Colonic mucosa (tissue), 4 donors: Measurements from ENCODE around the gene LRRC53. TPM values are rescaled to one million over a fixed set of nuclear protein-coding genes. Genes with fewer than 3 reads are reported as not detected.

ENCODE experiments used
- DNase-seq: peaks from one replicate; pipeline ENCODE4 v3.0.0-alpha.2; 2020
- H3K27ac ChIP-seq: fragments of 200-600 bp; one replicate; pipeline ENCODE4 v1.8.0; 2021
- H3K27me3 ChIP-seq: fragments of 200-600 bp; one replicate; pipeline ENCODE4 v1.8.0; 2021
- H3K36me3 ChIP-seq: fragments of 200-600 bp; one replicate; pipeline ENCODE4 v1.8.0; 2021
- H3K4me1 ChIP-seq: fragments of 200-600 bp; one replicate; pipeline ENCODE4 v1.8.0; 2021; ENCODE audit warnings: mild to moderate bottlenecking
- H3K4me3 ChIP-seq: fragments of 200-600 bp; one replicate; pipeline ENCODE4 v1.8.0; 2021
- H3K9ac ChIP-seq, 2 donors: one replicate each; pipeline ENCODE4 v1.7.0; 2013; ENCODE audit warnings: control low read depth in 2 of 2, low read depth in 2 of 2, low read length in 2 of 2
- H3K9me3 ChIP-seq: fragments of 200-600 bp; one replicate; pipeline ENCODE4 v1.8.0; 2021
- CTCF ChIP-seq: fragments of 200-600 bp; IDR thresholded peaks from one replicate; pipeline ENCODE4 v1.8.0; 2022; ENCODE audit warnings: antibody characterized with exemption, mild to moderate bottlenecking
- intact Hi-C: fragments of 100-400 bp; cut with DNase I; formaldehyde crosslinking; loops from one replicate; pipeline ENCODE4 v1.14.1; 2022
- total RNA-seq, 2 donors: library from RNA; stranded (reverse); fragmentation: NEBNext Ultra II Directional in 1 of 2; extraction: Animal tissue kit (Norgen Biotek cat#: 25700) in 1 of 2; gene quantifications; one replicate each; pipeline ENCODE4 v1.2.1, GENCODE V29; 2021
- donor health status: healthy.
- donor health status: DM: no; HTN: no; CAD: no.
- donor health status: DM: no; HTN: no; CAD: no.

The LRRC53 gene
- total RNA-seq, 2 donors from 2014 or later: 0.07 TPM; not detected in 1

- Histone ChIP-seq H3K4me3 (no peak overlapping the region), H3K36me3 (no peaks in the 10 kb centered on the region), H3K27me3 (no peaks in the 10 kb centered on the region), H3K4me1 (no peaks in the 10 kb centered on the region), H3K9ac (no peak overlapping the region), H3K27ac (no peak overlapping the region), H3K9me3 (no peaks in the 10 kb centered on the region)
- no peak for TF ChIP-seq CTCF
- intact Hi-C loops: no loop called here
- no peak for DNase-seq
These were observed 86.0 kb downstream of the LRRC53 start for GRCh38 chr1:74426208-74426937.

GRCh38 chr1:74425676-74426075 lies 86.7 kb downstream of the LRRC53 start:
- Histone ChIP-seq H3K27ac (no peak overlapping the region), H3K4me3 (no peak overlapping the region)
- intact Hi-C loops: no loop called here

DNA sequence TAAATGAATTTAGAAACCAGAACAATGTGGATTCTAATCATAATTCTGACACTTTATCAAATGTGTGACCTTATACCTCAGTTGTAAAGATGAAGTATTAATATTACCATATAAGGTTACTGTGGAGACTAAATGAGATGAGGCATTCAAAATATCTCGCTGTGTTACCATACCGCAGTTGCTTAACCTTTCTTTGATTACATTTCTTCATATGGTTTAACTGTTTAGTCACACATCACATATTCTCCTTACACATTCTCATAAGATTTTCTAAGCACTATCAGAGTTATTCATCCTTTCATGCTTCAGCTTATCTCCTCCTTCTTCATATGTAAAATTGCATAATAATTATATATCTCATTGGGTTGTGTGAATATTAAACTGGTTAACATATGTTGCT lies 88.9 kb downstream of the LRRC53 start:
- no peak for TF ChIP-seq CTCF
- DNase-seq: no peak
- H3K9ac ChIP-seq: no peak overlapping the region
- no peak overlapping the region for H3K27ac ChIP-seq
- no peaks in the 10 kb centered on the region for H3K9me3 ChIP-seq
- H3K36me3 ChIP-seq: no peaks in the 10 kb centered on the region
- H3K4me3 ChIP-seq: no peak overlapping the region
- no peaks in the 10 kb centered on the region for H3K27me3 ChIP-seq
- intact Hi-C loops: no loop called here
- H3K4me1 ChIP-seq: no peaks in the 10 kb centered on the region

More at GRCh38 chr1:74425676-74426075, 86.7 kb downstream of the LRRC53 start:
- no peaks in the 10 kb centered on the region for H3K4me1 ChIP-seq
- DNase-seq: no peak
- no peak for TF ChIP-seq CTCF
- H3K27me3 ChIP-seq: no peaks in the 10 kb centered on the region
- H3K9ac ChIP-seq: no peak overlapping the region
- H3K9me3 ChIP-seq: no peaks in the 10 kb centered on the region
- H3K36me3 ChIP-seq: no peaks in the 10 kb centered on the region

DNA sequence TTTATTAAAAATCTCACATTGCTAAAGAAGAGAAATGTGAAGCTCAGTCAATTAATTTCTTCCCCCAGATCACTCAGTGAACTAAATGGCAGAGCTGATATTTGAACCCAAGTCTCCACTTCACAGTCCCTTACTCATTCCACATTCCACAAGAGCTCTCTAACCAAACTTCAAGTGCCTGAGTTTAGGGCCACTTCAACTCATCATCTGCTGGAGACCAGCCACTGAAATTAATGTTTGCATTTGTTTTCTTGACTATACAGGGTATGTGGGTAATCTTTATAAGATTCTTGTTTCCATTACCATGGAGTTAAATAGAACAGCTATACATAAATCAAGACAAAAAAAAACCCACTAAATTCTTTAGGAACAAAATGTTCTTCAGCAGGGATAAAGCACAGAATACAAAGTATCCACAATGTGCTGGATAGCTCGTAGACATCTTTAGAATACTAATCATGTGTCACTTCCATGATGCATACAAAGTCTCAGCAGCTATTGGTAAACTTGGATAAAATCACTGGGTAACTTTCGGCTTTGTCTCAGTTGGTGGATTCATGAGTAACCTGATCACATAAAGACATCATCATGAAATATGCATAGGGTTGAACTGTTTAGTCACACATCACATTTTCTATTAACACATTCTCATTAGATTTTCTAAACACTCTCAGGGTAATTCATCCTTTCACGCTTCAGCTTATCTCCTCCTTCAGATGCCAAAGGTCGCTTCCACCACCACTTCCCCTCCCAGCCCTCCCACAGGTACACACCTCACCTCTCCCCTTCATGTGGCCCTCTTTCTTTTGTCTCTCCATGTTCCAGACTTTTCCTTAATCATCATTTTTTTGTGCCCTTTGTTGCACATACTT lies 89.8 kb downstream of the LRRC53 start:
- no peaks in the 10 kb centered on the region for H3K4me1 ChIP-seq
- TF ChIP-seq CTCF: no peak
- no peaks in the 10 kb centered on the region for H3K9me3 ChIP-seq
- H3K4me3 ChIP-seq: no peak overlapping the region
- intact Hi-C loops: no loop called here
- H3K36me3 ChIP-seq: no peaks in the 10 kb centered on the region
- no peaks in the 10 kb centered on the region for H3K27me3 ChIP-seq
- no peak overlapping the region for H3K9ac ChIP-seq
- no peak overlapping the region for H3K27ac ChIP-seq
- DNase-seq: no peak

- Histone ChIP-seq H3K27me3 (no peaks in the 10 kb centered on the region), H3K9ac (no peak overlapping the region), H3K9me3 (no peaks in the 10 kb centered on the region), H3K4me3 (no peak overlapping the region), H3K4me1 (no peaks in the 10 kb centered on the region), H3K27ac (no peak overlapping the region), H3K36me3 (no peaks in the 10 kb centered on the region)
- no peak for DNase-seq
- TF ChIP-seq CTCF: no peak
- intact Hi-C loops: no loop called here
These were observed 91.9 kb downstream of the LRRC53 start for GRCh38 chr1:74420467-74420866.

Other genes starting within 250 kb of the LRRC53 start
- gene ERICH3, start 161.2 kb upstream of the LRRC53 start, total RNA-seq: under 1 TPM in 1 of 2 donors, not detected in 1; 0.16 TPM
- 10 to 100 TPM; 15.7 to 25.8 TPM for gene CRYZ, start 220.4 kb upstream of the LRRC53 start, total RNA-seq
- gene TYW3, start 220.5 kb upstream of the LRRC53 start, total RNA-seq: 10 to 100 TPM in 1 of 2 donors, 1 to 10 TPM in 1; 8.5 to 16.7 TPM